Ovary (tissue), 9 donors: ENCODE data around the gene COL25A1. TPM values are rescaled to one million over a fixed set of nuclear protein-coding genes. Genes with fewer than 3 reads are reported as not detected.
A peak's percentile ranks its signal among the peaks of the same experiment; 100 is the strongest.

Experiments used
- DNase-seq, 5 donors: peaks; one replicate each; pipeline ENCODE4 v3.0.0-alpha.2; 2019 to 2020
- H3K27ac ChIP-seq, 2 donors: fragments of 200-600 bp; one replicate each; pipeline versions ENCODE4 v1.5.1 to v1.8.0; 2019 to 2022
- H3K27me3 ChIP-seq: fragments of 200-600 bp; one replicate; pipeline ENCODE4 v1.8.0; 2022
- H3K36me3 ChIP-seq: fragments of 200-600 bp; sonication (generic); one replicate; pipeline ENCODE4 v1.5.1; 2019
- H3K4me1 ChIP-seq: one replicate; pipeline ENCODE4 v1.8.1; 2013; ENCODE audit warnings: mild to moderate bottlenecking, moderate library complexity; ENCODE audit not compliant: insufficient read depth
- H3K4me3 ChIP-seq: fragments of 200-600 bp; sonication (generic); one replicate; pipeline ENCODE4 v1.5.1; 2017
- H3K9me3 ChIP-seq, 2 donors: fragments of 200-600 bp in 1 of 2; sonication (generic) in 1 of 2; one replicate each; pipeline versions ENCODE4 v1.5.1 to v1.8.1; 2013 to 2019; ENCODE audit warnings: mild to moderate bottlenecking in 1 of 2, moderate library complexity in 1 of 2
- CTCF ChIP-seq, 3 donors: fragments of 450-650 bp in 2 of 3; fragments of 200-600 bp in 1 of 3; IDR thresholded peaks; one replicate each; pipeline versions ENCODE4 v1.5.1 to v1.8.0; 2016 to 2022; ENCODE audit warnings: antibody characterized with exemption in 3 of 3, mild to moderate bottlenecking in 1 of 3
- EP300 ChIP-seq: sonication (generic); formaldehyde crosslinking; IDR thresholded peaks from one replicate; pipeline ENCODE4 v1.6.1; 2017; ENCODE audit warnings: antibody characterized with exemption
- POLR2A ChIP-seq: fragments of 450-650 bp; IDR thresholded peaks from one replicate; pipeline ENCODE4 v1.6.1; 2017; ENCODE audit warnings: antibody characterized with exemption, mild to moderate bottlenecking, moderate library complexity
- WGBS, 3 donors: extraction: QIAGEN DNeasy Blood & Tissue Kit in 1 of 3; methylation state at CpG; one replicate each; pipeline versions ENCODE4 v1.1.5 to v1.1.7; 2013 to 2017; 5-methylcytosine and 5-hydroxymethylcytosine counted together
- intact Hi-C, 4 donors: fragments of 100-400 bp; cut with DNase I; formaldehyde crosslinking; loops; one replicate each; pipeline versions ENCODE4 v1.11.0 to v1.15.1; 2022 to 2023
- polyA plus RNA-seq, 2 donors: library from polyadenylated mRNA; stranded (reverse); fragments of 200-250 nt in 1 of 2; fragments of 350-450 nt in 1 of 2; fragmentation: Illumina TruSeq in 1 of 2; extraction: RNeasy Lipid Tissue Mini Kit (QIAGEN cat#74804) in 1 of 2; gene quantifications; one replicate each; pipeline ENCODE4 v1.2.3, GENCODE V29; 2013 to 2014
- total RNA-seq, 7 donors: library from RNA; depleted of rRNA in 2 of 7; stranded (reverse); fragments of >200 nt in 2 of 7; fragmentation: NEBNext Ultra II Directional in 3 of 7; extraction: Animal tissue kit (Norgen Biotek cat#: 25700) in 3 of 7; gene quantifications; one replicate each; pipeline versions ENCODE4 v1.1.0 to v1.2.4, GENCODE V29; 2016 to 2023
- donor health status: DM: no; HTN: no; CAD: no; lungs with moderate emphysema.
- donor health status: DM: no; HTN: no; CAD: no.
- donor health status: Bipolar disorder and iron deficiency.
- donor health status: DM: yes; HTN: yes; CAD: no.
- donor health status: DM: no; HTN: no; CAD: no.
- donor health status: DM: yes; HTN: yes; CAD: no.

The COL25A1 gene
- total and polyA plus RNA-seq, 9 donors = 0.25 to 3.2 (median 0.77) TPM

DNA sequence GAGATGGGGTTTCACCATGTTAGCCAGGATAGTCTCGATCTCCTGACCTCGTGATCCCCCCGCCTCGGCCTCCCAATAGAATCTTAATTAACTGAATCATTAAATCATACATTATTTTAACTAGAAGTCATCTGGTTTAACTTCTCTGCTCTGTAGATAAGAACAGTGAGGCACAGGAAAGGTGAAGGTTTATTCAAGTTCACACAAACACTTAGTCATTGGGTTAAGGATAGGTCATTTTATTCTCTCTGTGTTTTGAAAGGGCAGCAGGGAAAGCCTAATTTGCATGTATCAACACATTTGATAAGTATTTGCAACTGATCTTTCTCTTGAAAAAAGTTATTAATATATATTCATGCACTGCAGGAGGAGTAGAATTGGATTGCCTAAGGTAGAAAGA is 538.5 kb downstream of the COL25A1 start:
- WGBS, 3 donors = 81 to 86% (median 81%) methylated on average over 4 of the region's 4 CpGs
- Histone ChIP-seq H3K27me3 (no peaks in the 10 kb centered on the region), H3K4me3 (no peak overlapping the region), H3K4me1 (no peaks in the 10 kb centered on the region), H3K36me3 (no peaks in the 10 kb centered on the region), H3K9me3 (no peaks in the 10 kb centered on the region), H3K27ac (no peak overlapping the region)
- TF ChIP-seq EP300 (no peak), POLR2A (no peak), CTCF (IDR thresholded peaks at IDR 0.05) (no peak)
- intact Hi-C loops = no loop called here
- DNase-seq = no peak

DNA sequence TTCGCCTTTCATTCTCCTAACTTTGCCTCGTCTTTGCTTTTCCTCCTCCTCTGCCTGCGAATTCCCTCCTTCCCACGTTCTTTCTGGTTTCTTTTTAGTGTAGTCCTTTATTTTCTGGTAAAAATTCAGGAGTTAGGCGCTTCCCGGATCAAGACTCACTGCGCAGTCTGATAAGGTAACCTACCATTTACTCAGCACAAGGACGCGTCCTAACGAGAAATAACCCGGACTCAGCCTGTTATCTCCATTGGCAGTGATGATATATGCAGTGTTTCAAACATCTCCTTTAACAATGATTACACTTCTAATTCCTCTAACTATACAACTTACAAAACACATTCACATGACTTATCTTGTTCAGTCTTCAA is 539.2 kb downstream of the COL25A1 start:
- peak overlapping the region; percentile 45 for H3K4me3 ChIP-seq
- TF ChIP-seq EP300 (no peak), CTCF (IDR thresholded peaks at IDR 0.05) (no peak), POLR2A (no peak)
- DNase-seq = no peak
- intact Hi-C loops = no loop called here
- H3K4me1 ChIP-seq = no peaks in the 10 kb centered on the region
- H3K36me3 ChIP-seq = no peaks in the 10 kb centered on the region
- no peak overlapping the region for H3K27ac ChIP-seq
- H3K9me3 ChIP-seq = no peaks in the 10 kb centered on the region
- 2 to 13% (median 3%) methylated on average over 11 of the region's 11 CpGs for WGBS, 3 donors
- H3K27me3 ChIP-seq = no peaks in the 10 kb centered on the region

DNA sequence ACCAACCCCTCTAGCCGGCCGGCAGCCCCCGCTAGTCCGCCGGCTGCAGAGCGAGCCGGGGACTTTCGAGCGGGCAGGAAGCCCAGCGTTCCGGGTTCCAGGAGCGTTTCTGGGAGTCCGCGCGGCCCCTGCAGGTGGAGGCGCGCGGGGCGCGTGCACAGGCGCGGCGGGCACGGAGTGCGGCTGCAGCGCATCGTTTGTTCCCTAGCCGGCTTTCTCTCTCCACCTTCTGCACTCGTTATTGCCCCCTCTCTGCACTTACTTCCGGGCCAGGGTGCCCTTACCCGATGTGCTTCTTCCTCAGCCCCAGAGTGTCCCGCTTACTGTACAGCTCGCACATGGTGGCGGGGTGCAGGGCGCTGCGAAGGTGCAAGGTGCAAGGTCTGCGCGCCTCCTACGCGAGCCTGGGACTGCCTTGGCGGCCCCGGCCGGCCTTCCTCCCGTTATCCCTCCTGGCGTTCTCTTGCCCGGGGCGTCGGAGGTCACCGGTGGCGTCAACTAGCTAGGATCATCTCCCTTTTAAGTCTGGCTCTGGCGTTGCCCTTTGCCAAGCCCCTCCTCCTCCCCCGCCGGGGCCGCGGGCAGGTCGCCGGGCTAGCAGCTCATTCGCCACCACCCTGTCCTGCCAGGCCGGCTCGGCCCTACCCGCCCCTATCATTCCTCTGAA is 539.8 kb downstream of the COL25A1 start, which contains the start of gene ETNPPL:
Gene ETNPPL (minus strand): TSS at position 495 of the 667 bp plus-strand sequence. CDS start 155 bp downstream, at position 340.
- no peaks in the 10 kb centered on the region for H3K36me3 ChIP-seq
- H3K4me1 ChIP-seq = no peaks in the 10 kb centered on the region
- no peak within 1 kb of the TSS for H3K27ac ChIP-seq
- 0% methylated on average over 43 to 61 of the region's 61 CpGs for WGBS, 3 donors
- H3K4me3 ChIP-seq = peak within 1 kb of the TSS; percentile 45
- H3K27me3 ChIP-seq = no peaks in the 10 kb centered on the region
- DNase-seq = peak in 2 of 5 donors; percentile 36 to 48
- no peaks in the 10 kb centered on the region for H3K9me3 ChIP-seq
- intact Hi-C loops = no loop called here
- no peak for TF ChIP-seq CTCF (IDR thresholded peaks at IDR 0.05)
- no peak for TF ChIP-seq POLR2A

Other genes with a start within 250 kb of the COL25A1 start
- gene SEC24B, start 131.2 kb upstream of the COL25A1 start, total RNA-seq = 10 to 100 TPM; 31.1 to 40.7 (median 33.8) TPM
- gene SEC24B, start 131.2 kb upstream of the COL25A1 start, polyA plus RNA-seq = 10 to 100 TPM; 17.2 to 35.6 TPM